Right hindlimb (tissue), 1 donor: ENCODE results near the gene LCE3B.
A peak's percentile ranks its signal among the peaks of the same experiment; 100 is the strongest.
"Not testable (repeated sequence)": the region's sequence is repeated elsewhere in the genome, so short reads cannot be mapped to it uniquely, and the experiment has no call there.

Experiments used
- DNase-seq: peaks from one replicate; pipeline ENCODE4 v3.0.0-alpha.2; 2018

Gene LCE3B, protein sequence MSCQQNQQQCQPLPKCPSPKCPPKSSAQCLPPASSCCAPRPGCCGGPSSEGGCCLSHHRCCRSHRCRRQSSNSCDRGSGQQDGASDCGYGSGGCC

GRCh38 chr1:152613511-152613910, at the start of gene LCE3B:
LCE3B (plus strand) TSS chr1:152613811; CDS start chr1:152613811, 0 bp downstream.
- no peak for DNase-seq

GRCh38 chr1:152565115-152565514, 48.5 kb upstream of the LCE3B start:
- DNase-seq, result no peak

DNA sequence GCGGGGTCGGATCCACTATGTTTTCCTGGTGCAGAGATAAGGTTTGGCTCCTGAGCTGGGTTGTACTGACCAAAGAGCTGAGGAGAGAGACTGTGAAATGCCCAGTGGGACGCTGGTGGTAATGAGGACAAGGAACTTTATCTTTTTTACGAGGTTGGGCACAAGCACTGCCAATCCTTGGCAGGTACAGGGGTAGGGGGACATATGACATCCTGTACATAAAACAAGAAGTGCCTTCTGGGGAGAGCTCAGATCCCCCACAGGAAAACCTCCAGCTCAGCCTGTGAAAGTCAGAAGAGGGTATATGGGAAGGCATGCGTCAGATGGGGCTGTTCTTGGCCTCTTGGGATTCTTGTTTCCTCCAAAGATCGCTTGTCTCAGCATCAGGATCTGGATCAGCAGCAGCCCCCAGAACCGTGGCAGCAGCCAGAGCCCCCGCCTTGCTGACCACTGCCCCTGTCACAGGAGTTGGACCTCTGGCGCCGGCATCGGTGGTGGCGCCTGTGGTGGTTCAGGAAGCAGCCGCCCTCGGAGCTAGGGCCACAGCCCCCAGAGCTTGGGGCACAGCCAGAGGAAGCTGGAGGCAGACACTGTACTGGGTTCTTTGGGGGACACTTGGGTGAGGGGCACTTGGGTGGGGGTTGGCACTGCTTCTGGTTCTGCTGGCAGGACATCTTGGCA, 47.9 kb upstream of the LCE3B start:
- no peak for DNase-seq

- no peak for DNase-seq
Observed at GRCh38 chr1:152566681-152567080, 46.9 kb upstream of the LCE3B start, which contains the start of gene LCE3E. LCE3E (minus strand) TSS chr1:152566780; CDS start chr1:152566208, 572 bp downstream.

- no peak for DNase-seq
Observed at GRCh38 chr1:152577168-152577567, 36.4 kb upstream of the LCE3B start.

- not testable (repeated sequence) for DNase-seq
Observed at GRCh38 chr1:152579526-152579925, 34.1 kb upstream of the LCE3B start.

GRCh38 chr1:152580433-152580832, 33.2 kb upstream of the LCE3B start, which contains the start of gene LCE3D:
LCE3D (minus strand) TSS chr1:152580516; CDS start chr1:152579936, 580 bp downstream.
- no peak for DNase-seq

DNA sequence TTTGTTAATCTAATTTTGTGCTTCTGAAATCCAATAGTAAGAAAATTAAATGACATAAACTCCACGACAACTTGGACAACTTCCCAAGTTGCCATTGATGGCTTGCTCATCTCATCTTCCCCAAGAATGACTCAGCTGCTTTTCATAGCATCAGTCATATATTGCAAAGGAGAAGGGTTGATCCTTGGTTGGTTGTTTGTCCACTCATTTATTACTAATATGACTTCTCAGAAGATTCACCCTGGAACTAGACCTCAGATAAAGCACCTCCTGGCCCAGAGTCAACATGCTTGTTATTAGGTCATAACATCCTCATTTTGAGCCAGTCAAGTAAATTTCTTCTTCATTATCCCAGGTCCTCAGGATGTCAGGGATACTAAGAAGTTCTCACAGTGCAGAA, 31.0 kb upstream of the LCE3B start:
- DNase-seq, result no peak

DNA sequence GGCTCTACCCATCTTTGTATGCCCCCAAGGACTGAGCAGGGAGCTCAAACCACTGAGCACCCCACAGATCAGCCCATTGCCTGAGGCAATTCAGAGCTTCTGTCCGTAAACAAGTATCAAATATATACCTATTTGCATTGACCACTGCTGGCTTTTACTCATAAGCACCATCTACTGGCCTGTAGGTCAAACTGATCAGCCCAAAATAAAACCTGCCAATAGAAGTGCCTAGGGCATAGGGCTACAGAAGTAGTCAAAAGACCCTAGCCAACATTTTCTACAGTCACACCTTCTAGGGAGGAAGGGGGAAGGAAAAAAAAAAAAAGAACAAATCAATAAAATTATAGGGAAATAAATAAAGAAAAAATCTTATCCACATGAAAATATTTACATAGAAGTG, 28.0 kb upstream of the LCE3B start:
- no peak for DNase-seq

DNA sequence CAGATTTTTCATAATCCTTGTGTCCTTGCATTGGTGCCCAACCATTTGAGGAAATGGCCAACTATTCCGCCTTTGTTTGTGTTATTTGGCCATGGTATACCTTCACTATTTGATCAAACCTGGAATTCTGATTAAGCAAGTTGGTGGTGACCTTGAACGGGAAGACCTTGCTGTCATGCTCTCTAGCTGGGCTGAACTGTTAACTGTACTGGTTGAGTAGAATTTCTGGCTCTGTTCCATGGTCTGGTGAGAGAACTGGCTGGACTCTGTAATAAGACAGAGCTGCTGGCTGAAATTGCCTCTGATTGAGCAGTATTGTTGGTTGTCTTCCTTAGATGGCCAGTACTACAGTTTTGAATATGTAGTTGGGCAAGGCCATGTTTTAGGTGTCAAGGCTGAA, 16.6 kb upstream of the LCE3B start:
- no peak for DNase-seq

GRCh38 chr1:152599934-152600333, 13.7 kb upstream of the LCE3B start, which contains the start of gene LCE3C:
LCE3C (plus strand) TSS chr1:152600234; CDS start chr1:152600732, 498 bp downstream.
- no peak for DNase-seq

DNA sequence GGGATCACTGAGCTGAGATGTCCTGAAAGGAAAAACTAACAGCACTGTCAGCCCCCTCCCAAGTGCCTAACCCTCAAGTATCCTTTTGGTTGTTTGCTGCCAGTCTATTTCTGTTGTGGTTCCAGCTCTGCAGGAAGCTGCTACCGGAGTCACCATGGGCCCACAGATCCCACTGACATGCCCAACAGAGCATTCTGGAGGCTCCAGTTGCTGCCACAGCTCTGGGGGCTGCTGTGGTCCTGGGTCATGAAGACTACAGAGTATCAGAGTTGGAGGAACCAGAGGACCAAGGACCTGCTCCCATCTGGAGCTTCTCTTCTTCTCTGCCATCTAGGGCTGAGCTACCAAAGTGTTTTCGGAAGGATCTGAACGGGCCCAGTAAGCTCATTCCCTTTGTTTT, 8.4 kb downstream of the LCE3B start:
- no peak for DNase-seq

- DNase-seq, result peak; percentile 45
Observed at GRCh38 chr1:152622803-152623202, 9.2 kb downstream of the LCE3B start, which contains the start of gene LCE3A. LCE3A (minus strand) TSS chr1:152623103; CDS start chr1:152623103, 0 bp downstream.

GRCh38 chr1:152623203-152623844, 9.7 kb downstream of the LCE3B start:
- DNase-seq, result no peak

DNA sequence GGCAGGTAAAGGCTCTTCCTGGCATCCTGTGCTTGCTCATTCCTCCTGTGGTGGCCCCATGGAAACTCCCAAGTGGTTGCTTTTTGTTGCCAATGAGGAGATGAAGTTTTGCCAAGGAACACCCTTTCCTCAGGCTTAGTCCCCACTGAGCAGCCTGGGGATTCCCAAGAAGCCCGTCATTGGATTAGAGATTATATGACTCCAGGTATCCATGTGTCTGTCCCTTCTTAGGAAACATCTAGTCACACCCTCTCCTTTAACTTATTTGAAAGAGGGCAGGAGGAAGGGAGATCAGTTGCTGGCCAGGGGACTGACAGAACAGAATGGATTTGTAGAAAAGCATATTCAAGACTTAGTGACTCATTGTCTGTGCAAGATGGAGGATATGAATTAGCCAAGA, 13.1 kb downstream of the LCE3B start:
- no peak for DNase-seq

DNA sequence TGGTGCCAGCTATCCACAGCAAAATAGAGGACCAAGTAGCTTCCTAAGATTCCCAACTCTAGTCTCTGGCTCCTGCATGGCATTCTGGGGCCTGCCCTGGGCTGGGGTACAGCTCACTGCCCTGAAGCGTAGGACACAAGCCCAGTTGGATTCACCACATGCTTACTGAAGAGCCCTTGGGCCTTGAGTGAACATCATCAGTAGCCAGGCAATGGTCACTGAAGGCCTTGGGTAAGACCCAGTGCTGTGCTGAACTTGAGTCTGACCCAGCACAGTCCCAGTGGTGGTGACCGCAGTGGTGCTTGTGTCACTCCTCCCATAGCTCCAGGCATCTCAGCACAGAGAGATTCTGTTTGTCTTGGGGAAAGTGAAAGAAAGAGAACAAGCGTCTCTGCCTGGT, 17.0 kb downstream of the LCE3B start:
- no peak for DNase-seq

DNA sequence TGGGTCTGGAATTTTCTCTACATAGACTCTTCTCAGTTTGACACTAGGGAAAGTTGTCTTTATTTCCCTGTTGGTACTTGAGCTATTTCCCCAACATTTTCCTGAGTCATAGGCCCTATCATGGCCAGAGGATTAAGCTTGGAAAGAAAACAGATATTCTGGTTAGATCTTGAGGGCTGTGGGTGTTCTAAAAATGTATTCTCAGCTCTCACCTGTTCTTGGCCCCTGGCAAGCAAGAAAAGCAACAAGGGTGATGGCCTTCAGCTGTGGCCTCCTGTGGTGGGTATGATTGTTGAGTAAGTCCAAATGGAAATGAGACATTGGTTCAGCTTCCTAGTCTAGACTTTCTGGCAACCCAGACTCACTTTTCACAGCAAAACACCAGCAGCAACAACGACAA, 26.7 kb downstream of the LCE3B start:
- DNase-seq, result no peak

DNA sequence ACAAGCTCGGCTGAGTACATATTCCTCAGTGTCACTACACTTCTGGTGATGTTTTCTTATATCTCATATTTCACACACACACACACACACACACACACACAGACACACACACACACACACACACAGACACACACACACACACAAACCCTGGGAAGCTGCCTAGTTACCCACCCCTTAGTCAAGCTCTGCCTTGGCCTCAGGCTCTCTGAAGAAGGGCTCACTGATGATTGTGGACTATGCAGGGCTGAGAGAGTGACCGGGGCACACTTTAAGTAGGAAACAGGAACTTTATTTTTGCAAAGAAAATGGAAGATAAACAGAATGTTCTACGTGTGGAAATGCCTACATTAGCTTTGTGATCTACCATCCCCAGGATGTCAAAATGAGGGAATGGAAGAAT, 30.3 kb downstream of the LCE3B start:
- DNase-seq, result no peak

GRCh38 chr1:152645146-152645545, 31.5 kb downstream of the LCE3B start:
- no peak for DNase-seq

GRCh38 chr1:152646656-152647055, 33.0 kb downstream of the LCE3B start:
- DNase-seq, result no peak

DNA sequence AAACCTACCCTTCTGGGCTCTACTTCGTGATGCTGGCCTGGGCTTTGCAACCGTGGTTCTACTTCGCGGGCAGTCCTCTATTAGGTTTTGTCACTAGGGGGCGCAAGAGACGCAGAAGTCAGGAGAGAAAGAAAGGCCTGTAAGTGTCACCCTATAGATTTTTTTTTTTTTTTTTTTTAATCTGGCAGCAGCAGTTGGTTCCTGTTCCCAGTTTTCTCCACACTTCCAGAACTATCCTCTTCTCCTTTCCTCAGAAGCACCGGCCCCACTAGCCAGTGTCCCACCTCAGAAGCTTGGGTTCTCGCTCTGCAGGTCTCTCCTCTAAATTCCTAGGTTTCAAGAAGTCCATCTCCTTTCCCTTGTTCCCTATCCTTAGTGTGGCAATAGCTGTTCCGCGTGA, 40.5 kb downstream of the LCE3B start:
- peak; percentile 54 for DNase-seq

- DNase-seq, result no peak
Observed at GRCh38 chr1:152656459-152656858, 42.8 kb downstream of the LCE3B start.

- DNase-seq, result no peak
Observed at GRCh38 chr1:152657677-152658076, 44.1 kb downstream of the LCE3B start.

DNA sequence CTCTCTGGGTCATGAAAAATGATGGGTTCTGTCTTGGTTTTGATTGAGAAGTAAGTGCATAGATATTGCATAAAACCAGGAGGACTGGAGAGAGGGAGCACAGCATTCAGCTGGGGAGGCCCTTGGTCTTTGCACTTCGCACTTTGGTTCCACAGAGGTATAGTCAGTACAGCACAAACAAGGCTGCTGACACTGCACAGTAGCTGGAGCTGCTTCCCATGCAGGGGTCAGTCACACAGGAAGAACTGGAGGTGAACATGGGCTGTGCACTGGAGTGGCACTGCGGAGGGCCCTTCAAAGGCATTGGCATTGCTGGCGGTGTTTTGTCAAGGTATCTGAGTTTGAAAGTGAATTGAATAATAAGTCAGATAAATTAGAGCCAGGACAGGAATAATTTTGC, 45.0 kb downstream of the LCE3B start:
- DNase-seq, result no peak
